ENCODE measurements around the gene TMEM237.
"Not testable (repeated sequence)": the region's sequence is repeated elsewhere in the genome, so short reads cannot be mapped to it uniquely, and the experiment has no call there.

TMEM237 gene

GRCh38 chr2:201643216-201643890 lies at the start of gene TMEM237:
Gene TMEM237 (minus strand): TSS chr2:201643503. CDS start chr2:201643400, 103 bp downstream.
- DNase-seq (ENCODE audit: low spot score in 2 of 2) (no peak), ATAC-seq (replicated peaks; ENCODE audit: extremely low read depth, poor library complexity, severe bottlenecking) (peak; percentile 33)
- H3K4me3 Mint-ChIP-seq, result peak within 1 kb of the TSS; percentile 88
- H3K27ac Mint-ChIP-seq (ENCODE audit: low read depth), result peak within 1 kb of the TSS; percentile 95
- peaks cover 8% of the 10 kb centered on the region for H3K36me3 Mint-ChIP-seq (ENCODE audit: insufficient read depth)
- H3K4me1 Mint-ChIP-seq, result peaks cover 12% of the 10 kb centered on the region
- no peaks in the 10 kb centered on the region for H3K27me3 Mint-ChIP-seq
- no peaks in the 10 kb centered on the region for H3K9me3 Mint-ChIP-seq

- peaks cover 35% of the 10 kb centered on the region for H3K27me3 Mint-ChIP-seq
- no peaks in the 10 kb centered on the region for H3K9me3 Mint-ChIP-seq
- no peak for DNase-seq (ENCODE audit: low spot score in 2 of 2)
- H3K36me3 Mint-ChIP-seq (ENCODE audit: insufficient read depth), result no peaks in the 10 kb centered on the region
- no peak overlapping the region for H3K27ac Mint-ChIP-seq (ENCODE audit: low read depth)
- no peak for ATAC-seq (replicated peaks; ENCODE audit: extremely low read depth, poor library complexity, severe bottlenecking)
- no peaks in the 10 kb centered on the region for H3K4me1 Mint-ChIP-seq
- no peak overlapping the region for H3K4me3 Mint-ChIP-seq
Observed at GRCh38 chr2:201685156-201685555, 41.9 kb upstream of the TMEM237 start.

GRCh38 chr2:201680743-201681142 lies 37.4 kb upstream of the TMEM237 start:
- Mint-ChIP-seq H3K9me3 (no peaks in the 10 kb centered on the region), H3K27ac (ENCODE audit: low read depth) (no peak overlapping the region)

GRCh38 chr2:201678401-201678800 lies 35.1 kb upstream of the TMEM237 start:
- H3K27me3 Mint-ChIP-seq, result peaks cover 21% of the 10 kb centered on the region
- H3K27ac Mint-ChIP-seq (ENCODE audit: low read depth), result no peak overlapping the region
- H3K4me3 Mint-ChIP-seq, result no peak overlapping the region
- no peaks in the 10 kb centered on the region for H3K9me3 Mint-ChIP-seq
- H3K4me1 Mint-ChIP-seq, result no peaks in the 10 kb centered on the region
- H3K36me3 Mint-ChIP-seq (ENCODE audit: insufficient read depth), result no peaks in the 10 kb centered on the region
- no peak for ATAC-seq (replicated peaks; ENCODE audit: extremely low read depth, poor library complexity, severe bottlenecking)
- DNase-seq (ENCODE audit: low spot score in 2 of 2), result no peak

More at GRCh38 chr2:201680743-201681142, 37.4 kb upstream of the TMEM237 start:
- no peak for ATAC-seq (replicated peaks; ENCODE audit: extremely low read depth, poor library complexity, severe bottlenecking)
- DNase-seq (ENCODE audit: low spot score in 2 of 2), result no peak
- no peaks in the 10 kb centered on the region for H3K36me3 Mint-ChIP-seq (ENCODE audit: insufficient read depth)
- no peak overlapping the region for H3K4me3 Mint-ChIP-seq
- H3K4me1 Mint-ChIP-seq, result no peaks in the 10 kb centered on the region
- H3K27me3 Mint-ChIP-seq, result peaks cover 27% of the 10 kb centered on the region

- Mint-ChIP-seq H3K27me3 (no peaks in the 10 kb centered on the region), H3K4me3 (no peak overlapping the region), H3K9me3 (no peaks in the 10 kb centered on the region), H3K27ac (ENCODE audit: low read depth) (no peak overlapping the region), H3K36me3 (ENCODE audit: insufficient read depth) (no peaks in the 10 kb centered on the region), H3K4me1 (peaks cover 12% of the 10 kb centered on the region)
- ATAC-seq (replicated peaks; ENCODE audit: extremely low read depth, poor library complexity, severe bottlenecking) (no peak), DNase-seq (ENCODE audit: low spot score in 2 of 2) (no peak)
Observed at GRCh38 chr2:201675454-201675853, 32.2 kb upstream of the TMEM237 start.

- ATAC-seq (replicated peaks; ENCODE audit: extremely low read depth, poor library complexity, severe bottlenecking) (no peak), DNase-seq (ENCODE audit: low spot score in 2 of 2) (no peak)
- Mint-ChIP-seq H3K4me3 (no peak overlapping the region), H3K9me3 (no peaks in the 10 kb centered on the region), H3K27me3 (no peaks in the 10 kb centered on the region), H3K4me1 (peaks cover 12% of the 10 kb centered on the region), H3K36me3 (ENCODE audit: insufficient read depth) (no peaks in the 10 kb centered on the region), H3K27ac (ENCODE audit: low read depth) (no peak overlapping the region)
Observed at GRCh38 chr2:201674794-201675193, 31.5 kb upstream of the TMEM237 start.

- H3K27me3 Mint-ChIP-seq, result no peaks in the 10 kb centered on the region
- DNase-seq (ENCODE audit: low spot score in 2 of 2), result no peak
- peaks cover 12% of the 10 kb centered on the region for H3K4me1 Mint-ChIP-seq
- H3K36me3 Mint-ChIP-seq (ENCODE audit: insufficient read depth), result no peaks in the 10 kb centered on the region
- no peak overlapping the region for H3K27ac Mint-ChIP-seq (ENCODE audit: low read depth)
- ATAC-seq (replicated peaks; ENCODE audit: extremely low read depth, poor library complexity, severe bottlenecking), result no peak
- H3K9me3 Mint-ChIP-seq, result no peaks in the 10 kb centered on the region
- H3K4me3 Mint-ChIP-seq, result no peak overlapping the region
Observed at GRCh38 chr2:201674298-201674697, 31.0 kb upstream of the TMEM237 start.

- Mint-ChIP-seq H3K4me1 (peaks cover 12% of the 10 kb centered on the region), H3K9me3 (no peaks in the 10 kb centered on the region), H3K27me3 (no peaks in the 10 kb centered on the region), H3K27ac (ENCODE audit: low read depth) (no peak overlapping the region), H3K36me3 (ENCODE audit: insufficient read depth) (no peaks in the 10 kb centered on the region), H3K4me3 (no peak overlapping the region)
- DNase-seq (ENCODE audit: low spot score in 2 of 2) (no peak), ATAC-seq (replicated peaks; ENCODE audit: extremely low read depth, poor library complexity, severe bottlenecking) (no peak)
Observed at GRCh38 chr2:201673546-201673945, 30.2 kb upstream of the TMEM237 start.

- peak overlapping the region; percentile 43 for H3K4me3 Mint-ChIP-seq
- not testable (repeated sequence) for DNase-seq (ENCODE audit: low spot score in 2 of 2)
Observed at GRCh38 chr2:201671205-201671604, 27.9 kb upstream of the TMEM237 start.

GRCh38 chr2:201669865-201670264 lies 26.6 kb upstream of the TMEM237 start:
- ATAC-seq (replicated peaks; ENCODE audit: extremely low read depth, poor library complexity, severe bottlenecking) (no peak), DNase-seq (ENCODE audit: low spot score in 2 of 2) (no peak)
- Mint-ChIP-seq H3K4me3 (no peak overlapping the region), H3K36me3 (ENCODE audit: insufficient read depth) (no peaks in the 10 kb centered on the region), H3K4me1 (peaks cover 12% of the 10 kb centered on the region), H3K27ac (ENCODE audit: low read depth) (no peak overlapping the region), H3K9me3 (no peaks in the 10 kb centered on the region), H3K27me3 (no peaks in the 10 kb centered on the region)

More at GRCh38 chr2:201671205-201671604, 27.9 kb upstream of the TMEM237 start:
- not testable (repeated sequence) for H3K9me3 Mint-ChIP-seq; ATAC-seq (replicated peaks; ENCODE audit: extremely low read depth, poor library complexity, severe bottlenecking); H3K27ac Mint-ChIP-seq (ENCODE audit: low read depth); H3K27me3 Mint-ChIP-seq; H3K36me3 Mint-ChIP-seq (ENCODE audit: insufficient read depth)
- H3K4me1 Mint-ChIP-seq, result peaks cover 12% of the 10 kb centered on the region

GRCh38 chr2:201668402-201668910 lies 25.2 kb upstream of the TMEM237 start:
- Mint-ChIP-seq H3K36me3 (ENCODE audit: insufficient read depth) (no peaks in the 10 kb centered on the region), H3K9me3 (no peaks in the 10 kb centered on the region), H3K27ac (ENCODE audit: low read depth) (no peak overlapping the region), H3K4me1 (peaks cover 12% of the 10 kb centered on the region), H3K27me3 (no peaks in the 10 kb centered on the region), H3K4me3 (no peak overlapping the region)
- DNase-seq (ENCODE audit: low spot score in 2 of 2) (no peak), ATAC-seq (replicated peaks; ENCODE audit: extremely low read depth, poor library complexity, severe bottlenecking) (no peak)

GRCh38 chr2:201664334-201664733 lies 21.0 kb upstream of the TMEM237 start:
- Mint-ChIP-seq H3K27ac (ENCODE audit: low read depth) (no peak overlapping the region), H3K27me3 (no peaks in the 10 kb centered on the region), H3K4me3 (no peak overlapping the region), H3K9me3 (no peaks in the 10 kb centered on the region), H3K36me3 (ENCODE audit: insufficient read depth) (no peaks in the 10 kb centered on the region), H3K4me1 (no peaks in the 10 kb centered on the region)
- ATAC-seq (replicated peaks; ENCODE audit: extremely low read depth, poor library complexity, severe bottlenecking) (no peak), DNase-seq (ENCODE audit: low spot score in 2 of 2) (no peak)

- ATAC-seq (replicated peaks; ENCODE audit: extremely low read depth, poor library complexity, severe bottlenecking), result no peak
- DNase-seq (ENCODE audit: low spot score in 2 of 2), result no peak
- Mint-ChIP-seq H3K9me3 (no peaks in the 10 kb centered on the region), H3K4me3 (no peak overlapping the region), H3K27ac (ENCODE audit: low read depth) (no peak overlapping the region), H3K36me3 (ENCODE audit: insufficient read depth) (no peaks in the 10 kb centered on the region), H3K27me3 (no peaks in the 10 kb centered on the region), H3K4me1 (peaks cover 8% of the 10 kb centered on the region)
Observed at GRCh38 chr2:201661366-201661765, 18.1 kb upstream of the TMEM237 start.
